Right cardiac atrium (tissue), 5 donors: ENCODE measurements around the gene GPR153. TPM values are rescaled to one million over a fixed set of nuclear protein-coding genes. Genes with fewer than 3 reads are reported as not detected.
A peak's percentile ranks its signal among the peaks of the same experiment; 100 is the strongest.

ENCODE experiments used
- ATAC-seq, 2 donors: fragments of 200-7000 bp; cut with Tn5 transposase; one replicate each; pipeline versions ENCODE4 v1.8.0 to v1.9.1; 2020; ENCODE audit warnings: moderate library complexity in 2 of 2, mild to moderate bottlenecking in 1 of 2
- DNase-seq, 3 donors: peaks; one replicate each; pipeline ENCODE4 v3.0.0-alpha.2; 2020
- H3K27ac ChIP-seq: one replicate; pipeline ENCODE4 v1.5.1; 2013; ENCODE audit warnings: mild to moderate bottlenecking, low read length, control low read depth, moderate library complexity
- H3K27me3 ChIP-seq: one replicate; pipeline ENCODE4 v1.6.1; 2013; ENCODE audit not compliant: control insufficient read depth, insufficient read depth
- H3K4me1 ChIP-seq: one replicate; pipeline ENCODE4 v1.6.1; 2013; ENCODE audit warnings: low read length; ENCODE audit not compliant: control insufficient read depth, insufficient read depth
- H3K4me3 ChIP-seq: one replicate; pipeline ENCODE4 v1.5.1; 2013; ENCODE audit warnings: low read length, control low read depth
- H3K9me3 ChIP-seq: one replicate; pipeline ENCODE4 v1.6.1; 2013; ENCODE audit warnings: low read length; ENCODE audit not compliant: control insufficient read depth
- WGBS: extraction: QIAGEN DNeasy Blood & Tissue Kit; methylation state at CpG from one replicate; pipeline ENCODE4 v1.1.7; 2013; 5-methylcytosine and 5-hydroxymethylcytosine counted together
- intact Hi-C, 4 donors: fragments of 100-400 bp; cut with DNase I; formaldehyde crosslinking; loops; one replicate each; pipeline versions ENCODE4 v1.11.0 to v1.14.0; 2022 to 2023
- polyA plus RNA-seq: library from polyadenylated mRNA; stranded (reverse); fragments of 200-250 nt; gene quantifications from one replicate; pipeline ENCODE4 v1.2.3, GENCODE V29; 2013
- total RNA-seq, 4 donors: library from RNA; stranded (reverse); fragmentation: NEBNext Ultra II Directional; extraction: Animal tissue kit (Norgen Biotek cat#: 25700); gene quantifications; one replicate each; pipeline ENCODE4 v1.2.1, GENCODE V29; 2021
- donor health status: healthy with polysubstance abuse.
- donor health status: DM: no; HTN: yes; CAD: no.
- donor health status: DM: no; HTN: no; CAD: no.
- donor health status: DM: no; HTN: yes; CAD: no; lungs with severe emphysema.
- donor health status: DM: yes; HTN: yes; CAD: no.

GPR153 gene
- total and polyA plus RNA-seq, 5 donors, result 6.7 to 14.3 (median 9.3) TPM

DNA sequence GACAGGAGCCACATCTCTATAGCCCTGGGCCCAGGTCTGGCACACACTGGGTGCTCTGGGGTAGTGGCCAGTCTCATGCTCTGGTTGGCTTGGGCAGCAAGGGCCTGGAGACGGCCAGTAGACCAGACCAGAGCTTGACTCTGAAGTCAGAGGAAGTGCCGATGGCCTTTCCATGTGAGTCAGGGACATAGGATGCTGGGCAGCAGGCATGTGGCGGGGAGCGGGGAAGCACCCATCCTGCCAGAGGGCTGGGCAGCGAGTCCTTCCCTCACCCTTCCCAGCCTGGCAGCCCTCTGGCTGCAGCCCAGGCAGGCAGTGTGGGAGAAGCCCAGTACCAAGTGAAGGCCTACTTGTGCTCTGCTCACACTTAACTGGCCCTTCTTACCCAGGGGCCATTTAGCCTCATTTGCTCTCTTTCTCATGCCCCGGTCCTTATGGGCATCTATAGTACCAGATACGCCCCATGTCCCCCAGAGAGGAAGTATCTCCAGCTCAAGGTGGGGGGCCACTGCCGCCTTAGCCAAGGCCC lies 3.3 kb downstream of the GPR153 start:
- intact Hi-C loops, result no loop called here
- H3K27me3 ChIP-seq, result no peaks in the 10 kb centered on the region
- no peaks in the 10 kb centered on the region for H3K9me3 ChIP-seq
- WGBS, result 92% methylated on average over 8 of the region's 8 CpGs
- ATAC-seq (no peak), DNase-seq (no peak)
- H3K27ac ChIP-seq, result no peak overlapping the region
- no peak overlapping the region for H3K4me3 ChIP-seq
- no peaks in the 10 kb centered on the region for H3K4me1 ChIP-seq

GRCh38 chr1:6256645-6257044 lies 4.3 kb downstream of the GPR153 start:
- H3K4me3 ChIP-seq, result no peak overlapping the region
- peak in 1 of 3 donors; percentile 48 for DNase-seq
- H3K4me1 ChIP-seq, result no peaks in the 10 kb centered on the region
- no peak for ATAC-seq
- intact Hi-C loops, result no loop called here
- H3K9me3 ChIP-seq, result no peaks in the 10 kb centered on the region
- 91% methylated on average over 13 of the region's 13 CpGs for WGBS
- H3K27ac ChIP-seq, result no peak overlapping the region
- no peaks in the 10 kb centered on the region for H3K27me3 ChIP-seq

GRCh38 chr1:6254691-6255090 lies 6.2 kb downstream of the GPR153 start:
- no peaks in the 10 kb centered on the region for H3K27me3 ChIP-seq
- DNase-seq (peak in 1 of 3 donors; percentile 47), ATAC-seq (no peak)
- no peaks in the 10 kb centered on the region for H3K9me3 ChIP-seq
- H3K27ac ChIP-seq, result no peak overlapping the region
- intact Hi-C loops, result no loop called here
- H3K4me1 ChIP-seq, result no peaks in the 10 kb centered on the region
- WGBS, result 89% methylated on average over 16 of the region's 16 CpGs
- H3K4me3 ChIP-seq, result no peak overlapping the region

- H3K27me3 ChIP-seq, result no peaks in the 10 kb centered on the region
- no peaks in the 10 kb centered on the region for H3K4me1 ChIP-seq
- WGBS, result 93% methylated on average over 9 of the region's 9 CpGs
- ATAC-seq, result no peak
- H3K4me3 ChIP-seq, result no peak overlapping the region
- no peak overlapping the region for H3K27ac ChIP-seq
- intact Hi-C loops, result no loop called here
- peak in 1 of 3 donors; percentile 19 for DNase-seq
- no peaks in the 10 kb centered on the region for H3K9me3 ChIP-seq
These were observed 7.5 kb downstream of the GPR153 start for GRCh38 chr1:6253380-6253779.

- intact Hi-C loops, result no loop called here
- H3K4me3 ChIP-seq, result no peak overlapping the region
- 83% methylated on average over 4 of the region's 4 CpGs for WGBS
- DNase-seq (peak in 2 of 3 donors; percentile 31), ATAC-seq (no peak)
- H3K27ac ChIP-seq, result no peak overlapping the region
- H3K4me1 ChIP-seq, result no peaks in the 10 kb centered on the region
- H3K27me3 ChIP-seq, result no peaks in the 10 kb centered on the region
- H3K9me3 ChIP-seq, result no peaks in the 10 kb centered on the region
These were observed 8.6 kb downstream of the GPR153 start for GRCh38 chr1:6252374-6252710.

DNA sequence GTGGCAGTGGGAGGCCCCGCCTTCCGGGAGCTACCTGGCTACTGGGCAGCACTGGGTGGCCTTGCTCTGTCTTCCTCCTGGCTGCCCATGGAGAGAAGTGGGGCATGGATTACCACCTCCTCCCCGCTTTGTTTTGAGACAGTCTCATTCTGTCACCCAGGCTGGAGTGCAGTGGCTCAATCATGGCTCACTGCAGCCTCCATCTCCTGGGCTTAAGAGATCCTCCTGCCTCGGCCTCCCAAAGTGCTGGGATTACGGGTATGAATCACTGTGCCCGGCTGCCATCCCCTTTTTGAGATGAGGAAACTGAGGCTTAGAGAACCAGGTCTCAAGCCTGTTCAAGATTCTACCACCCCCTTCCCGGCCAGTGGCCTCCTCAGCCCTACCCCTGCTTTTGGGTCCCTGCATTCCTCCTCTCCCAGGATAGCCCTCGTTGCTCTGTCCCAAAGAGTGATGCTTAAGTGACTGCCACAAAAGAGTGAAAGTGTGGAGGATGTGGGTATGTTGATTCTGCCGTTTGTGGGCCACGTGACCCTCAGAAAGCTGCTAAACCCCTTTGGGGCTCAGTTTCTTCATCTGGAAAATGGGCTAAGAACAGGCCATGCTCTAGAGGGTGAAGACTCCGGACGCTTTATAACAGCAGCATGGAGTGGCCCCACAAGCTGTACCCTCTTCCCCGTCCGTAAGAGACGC lies 9.1 kb downstream of the GPR153 start:
- H3K27me3 ChIP-seq, result no peaks in the 10 kb centered on the region
- peak in 2 of 3 donors; percentile 7 to 21 for DNase-seq
- intact Hi-C loops, result loop anchor here in 1 of 4 donors (2.0 kb wide), 1 partner anchor 91 kb away; no protein-coding TSS in a partner anchor

DNA sequence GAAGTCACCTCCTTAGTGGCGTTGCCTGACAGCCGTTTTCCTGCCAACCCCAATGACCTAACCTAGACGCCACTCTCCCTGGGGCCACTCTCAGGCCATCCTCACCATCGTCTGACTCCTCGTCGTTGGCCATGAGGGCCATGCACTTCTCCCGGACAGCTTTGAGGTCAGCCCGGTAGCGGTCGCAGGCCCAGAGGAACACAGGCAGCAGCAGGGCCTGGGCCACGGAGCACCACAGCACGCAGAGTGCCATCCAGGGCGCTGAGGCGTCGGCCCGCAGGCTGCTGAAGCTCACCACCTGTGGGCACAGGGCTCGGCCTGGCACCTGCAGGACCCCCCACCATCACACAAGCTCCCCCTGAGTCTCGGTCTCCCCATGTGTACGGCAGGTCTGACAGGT lies 9.7 kb downstream of the GPR153 start:
- ATAC-seq (no peak), DNase-seq (peak in 2 of 3 donors; percentile 33 to 52)
- Histone ChIP-seq H3K27ac (no peak overlapping the region), H3K27me3 (no peaks in the 10 kb centered on the region), H3K4me3 (no peak overlapping the region), H3K4me1 (no peaks in the 10 kb centered on the region), H3K9me3 (no peaks in the 10 kb centered on the region)
- intact Hi-C loops, result loop anchor here in 1 of 4 donors (2.0 kb wide), 1 partner anchor 92 kb away; no protein-coding TSS in a partner anchor
- 85% methylated on average over 19 of the region's 19 CpGs for WGBS

More for the DNA sequence above, 9.1 kb downstream of the GPR153 start:
- H3K4me1 ChIP-seq, result no peaks in the 10 kb centered on the region
- no peak overlapping the region for H3K27ac ChIP-seq
- H3K9me3 ChIP-seq, result no peaks in the 10 kb centered on the region
- no peak overlapping the region for H3K4me3 ChIP-seq
- ATAC-seq, result no peak
- WGBS, result 80% methylated on average over 15 of the region's 15 CpGs

DNA sequence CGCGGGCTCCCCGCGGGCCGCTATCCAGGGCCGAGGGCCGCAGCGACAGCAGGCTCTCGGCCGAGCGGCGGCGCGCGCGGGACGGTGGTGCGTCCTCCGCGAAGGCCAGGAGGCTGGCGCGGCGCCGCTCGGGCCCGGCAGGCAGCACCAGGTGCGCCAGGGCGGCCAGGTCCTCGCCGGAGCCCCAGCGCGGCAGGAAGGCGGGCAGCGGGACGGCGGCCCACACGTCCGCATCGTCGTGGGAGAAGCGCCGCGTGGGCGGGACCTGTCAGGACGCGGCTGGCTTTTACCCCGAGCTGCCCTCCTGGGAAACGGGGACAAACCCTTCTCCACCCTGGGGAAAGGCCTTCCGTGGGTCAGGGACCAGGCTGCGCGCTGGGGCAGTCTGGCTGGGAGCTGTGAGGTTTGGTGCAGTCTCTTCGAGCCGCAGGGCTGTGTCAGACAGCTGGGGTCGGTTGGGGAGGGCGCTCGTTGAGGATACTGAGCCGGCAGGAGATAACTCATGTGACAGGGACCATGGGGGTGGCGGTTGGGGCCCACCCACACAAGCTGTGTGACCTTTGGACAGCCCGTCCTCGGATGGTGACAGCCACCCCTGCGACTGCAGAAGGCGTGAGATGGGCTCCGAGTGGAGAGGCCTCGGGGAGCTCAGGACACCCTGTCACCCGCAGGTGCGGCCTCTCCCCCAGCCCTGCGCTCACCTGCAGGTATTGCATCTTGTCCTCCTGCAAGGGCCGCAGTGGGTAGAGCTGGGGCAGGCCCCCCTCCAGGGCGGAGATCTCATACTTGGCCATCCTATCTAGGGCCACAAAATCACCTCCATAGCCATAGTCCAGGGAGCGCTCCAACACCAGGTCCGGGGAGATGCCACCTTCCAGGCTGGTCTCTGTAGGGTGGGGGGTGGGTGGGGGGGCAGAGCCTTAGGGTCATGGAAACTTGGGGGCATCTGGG lies 10.9 kb downstream of the GPR153 start:
- Histone ChIP-seq H3K9me3 (no peaks in the 10 kb centered on the region), H3K27me3 (no peaks in the 10 kb centered on the region), H3K27ac (no peak overlapping the region), H3K4me1 (no peaks in the 10 kb centered on the region), H3K4me3 (no peak overlapping the region)
- 17% methylated on average over 71 of the region's 71 CpGs for WGBS
- intact Hi-C loops, result loop anchor here in 3 of 4 donors (2.0 to 10.0 kb wide), 5 partner anchors 93 to 205 kb away; partner anchors contain the start of gene KCNAB2 (in 1 of the 3)
- DNase-seq (peak in 2 of 3 donors; percentile 43 to 54), ATAC-seq (no peak)

DNA sequence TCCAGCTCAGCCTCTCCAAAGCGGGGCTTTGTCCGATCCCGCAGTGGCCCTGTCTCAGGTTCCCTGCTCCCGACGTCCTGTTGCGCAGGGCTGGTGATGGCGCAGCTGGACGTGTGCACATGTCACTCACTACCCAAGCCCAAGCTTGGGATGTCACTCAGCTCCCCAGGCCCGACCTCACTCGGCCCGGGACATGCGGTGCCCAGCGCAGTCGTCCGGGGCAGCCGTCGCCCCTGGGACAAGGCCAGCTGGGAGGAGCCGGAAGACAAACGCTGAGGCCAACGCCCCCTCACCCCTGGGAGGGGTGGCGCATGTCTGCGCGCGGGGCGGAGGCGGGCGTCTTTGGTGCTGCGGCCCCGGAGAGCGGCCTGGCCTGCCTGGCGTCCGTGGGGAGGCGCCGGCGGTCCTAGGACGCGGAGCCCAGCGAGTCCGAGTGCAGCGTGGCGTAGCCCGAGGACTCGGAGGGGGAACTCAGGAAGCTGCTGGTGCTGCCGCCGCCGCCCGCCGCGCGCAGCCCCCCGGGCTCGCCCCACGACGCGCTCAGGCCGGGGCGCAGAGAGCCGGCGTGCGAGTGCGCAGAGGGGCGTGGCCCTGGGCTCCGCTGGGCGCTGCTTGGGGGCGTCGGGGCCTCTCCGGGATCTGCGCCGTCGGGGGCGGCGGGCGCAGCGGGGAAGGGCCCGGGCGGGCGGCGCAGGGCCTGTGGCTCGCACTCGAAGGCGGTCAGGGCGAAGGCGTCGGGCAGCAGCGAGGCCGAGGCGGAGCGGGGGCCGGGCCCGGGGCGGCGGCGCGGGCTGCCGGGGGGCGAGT lies 11.8 kb downstream of the GPR153 start:
- no peaks in the 10 kb centered on the region for H3K9me3 ChIP-seq
- no peak overlapping the region for H3K4me3 ChIP-seq
- H3K27ac ChIP-seq, result no peak overlapping the region
- DNase-seq, result peak; percentile 53 to 81 (median 75)
- ATAC-seq, result no peak
- intact Hi-C loops, result loop anchor here in 3 of 4 donors (5.0 to 10.0 kb wide), 4 partner anchors 153 to 204 kb away; partner anchors contain the start of gene KCNAB2 (in 1 of the 3)
- no peaks in the 10 kb centered on the region for H3K27me3 ChIP-seq
- 3% methylated on average over 96 of the region's 96 CpGs for WGBS
- no peaks in the 10 kb centered on the region for H3K4me1 ChIP-seq

- WGBS, result 75% methylated on average over 14 of the region's 14 CpGs
- intact Hi-C loops, result loop anchor here in 3 of 4 donors (5.0 to 10.0 kb wide), 4 partner anchors 154 to 203 kb away; partner anchors contain the start of gene KCNAB2 (in 1 of the 3)
- no peak for ATAC-seq
These were observed 12.6 kb downstream of the GPR153 start for GRCh38 chr1:6248161-6248776.

More at GRCh38 chr1:6248161-6248776, 12.6 kb downstream of the GPR153 start:
- Histone ChIP-seq H3K4me1 (no peaks in the 10 kb centered on the region), H3K27ac (no peak overlapping the region), H3K27me3 (no peaks in the 10 kb centered on the region), H3K9me3 (no peaks in the 10 kb centered on the region), H3K4me3 (no peak overlapping the region)
- DNase-seq, result peak in 1 of 3 donors; percentile 67
